Activated naive CD4-positive, alpha-beta T cell treated with anti-CD3 and anti-CD28 coated beads, Interleukin-2, amount 10 ng/mL, durations not matched to agents 7 days and 5 days (primary cell): ENCODE measurements around the gene CHCHD4.
A peak's percentile ranks its signal among the peaks of the same experiment; 100 is the strongest.

ENCODE experiments used
- CTCF ChIA-PET: fragments of 350-600 bp; sonication (Branson Sonifier 250); formaldehyde crosslinking; loops from one replicate; lab custom pipeline; 2021; ENCODE audit warnings: antibody characterized with exemption; lab: Charles Lee
- DNase-seq: peaks from one replicate; pipeline ENCODE4 v3.0.0-alpha.2; 2020
- H3K27ac Mint-ChIP-seq: one replicate; pipeline ENCODE4 v1.8.0; 2021; ENCODE audit warnings: mild to moderate bottlenecking, moderate library complexity, mixed read lengths
- H3K27me3 Mint-ChIP-seq: one replicate; pipeline ENCODE4 v1.8.0; 2021; ENCODE audit warnings: mild to moderate bottlenecking, mixed read lengths
- H3K36me3 Mint-ChIP-seq: one replicate; pipeline ENCODE4 v1.8.0; 2021; ENCODE audit warnings: mixed read lengths
- H3K4me1 Mint-ChIP-seq: one replicate; pipeline ENCODE4 v1.8.0; 2021; ENCODE audit warnings: mixed read lengths
- H3K4me3 Mint-ChIP-seq: one replicate; pipeline ENCODE4 v1.8.0; 2021; ENCODE audit warnings: mild to moderate bottlenecking, moderate library complexity, mixed read lengths
- H3K9me3 Mint-ChIP-seq: one replicate; pipeline ENCODE4 v1.8.0; 2021; ENCODE audit warnings: mixed read lengths

CHCHD4 gene

GRCh38 chr3:14154895-14155440, 30.3 kb upstream of the CHCHD4 start:
- H3K4me1 Mint-ChIP-seq: peaks cover 9% of the 10 kb centered on the region
- peaks cover 54% of the 10 kb centered on the region for H3K36me3 Mint-ChIP-seq
- no peak overlapping the region for H3K4me3 Mint-ChIP-seq
- no peaks in the 10 kb centered on the region for H3K27me3 Mint-ChIP-seq
- no peak overlapping the region for H3K27ac Mint-ChIP-seq
- H3K9me3 Mint-ChIP-seq: no peaks in the 10 kb centered on the region
- CTCF ChIA-PET: interaction anchor here (1.3 kb wide), 1 partner anchor 49 kb away, joined by 3 read pairs; no protein-coding TSS in a partner anchor
- DNase-seq: peak; percentile 14

DNA sequence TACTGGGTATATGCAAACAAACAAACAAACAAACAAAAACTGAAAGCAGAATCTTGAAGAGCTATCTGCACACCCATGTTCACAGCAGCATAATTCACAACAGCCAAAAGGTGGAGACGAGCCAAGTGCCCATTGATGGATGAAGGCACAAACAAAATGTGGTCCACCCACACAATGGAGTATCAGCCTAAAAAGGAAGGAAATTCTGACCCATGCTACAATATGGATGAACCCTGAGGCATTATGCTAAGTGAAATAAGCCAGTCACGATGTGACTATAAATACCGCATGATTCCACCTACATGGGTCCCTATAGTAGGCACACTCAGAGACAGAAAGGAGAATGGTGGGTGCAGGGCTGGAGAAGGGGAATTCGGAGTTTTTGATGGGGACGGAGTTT, 29.6 kb upstream of the CHCHD4 start:
- H3K36me3 Mint-ChIP-seq: peaks cover 51% of the 10 kb centered on the region
- CTCF ChIA-PET: interaction anchor here (1.0 to 1.3 kb wide), 2 partner anchors 8 to 49 kb away, joined by 3 read pairs; no protein-coding TSS in a partner anchor

GRCh38 chr3:14153663-14154062, 29.0 kb upstream of the CHCHD4 start:
- CTCF ChIA-PET: interaction anchor here (1.0 to 1.5 kb wide), 4 partner anchors 8 to 257 kb away, joined by 3 to 5 read pairs (median 3); partner anchors contain the start of genes LSM3 and XPC
- Mint-ChIP-seq H3K4me1 (peaks cover 9% of the 10 kb centered on the region), H3K27me3 (no peaks in the 10 kb centered on the region), H3K36me3 (peaks cover 45% of the 10 kb centered on the region), H3K27ac (no peak overlapping the region), H3K9me3 (no peaks in the 10 kb centered on the region), H3K4me3 (no peak overlapping the region)
- DNase-seq: no peak

More for the DNA sequence above, 29.6 kb upstream of the CHCHD4 start:
- no peaks in the 10 kb centered on the region for H3K9me3 Mint-ChIP-seq
- H3K4me1 Mint-ChIP-seq: peaks cover 9% of the 10 kb centered on the region
- DNase-seq: no peak
- no peak overlapping the region for H3K27ac Mint-ChIP-seq
- H3K27me3 Mint-ChIP-seq: no peaks in the 10 kb centered on the region
- H3K4me3 Mint-ChIP-seq: no peak overlapping the region

GRCh38 chr3:14152963-14153355, 28.3 kb upstream of the CHCHD4 start:
- Mint-ChIP-seq H3K36me3 (peaks cover 40% of the 10 kb centered on the region), H3K27me3 (no peaks in the 10 kb centered on the region), H3K4me1 (peaks cover 9% of the 10 kb centered on the region), H3K9me3 (no peaks in the 10 kb centered on the region), H3K4me3 (no peak overlapping the region), H3K27ac (no peak overlapping the region)
- no peak for DNase-seq
- CTCF ChIA-PET: interaction anchor here (0.8 to 1.5 kb wide), 4 partner anchors 26 to 262 kb away, joined by 3 to 5 read pairs (median 3); partner anchors contain the start of genes LSM3 and XPC

- Mint-ChIP-seq H3K4me3 (no peak overlapping the region), H3K9me3 (no peaks in the 10 kb centered on the region), H3K27me3 (no peaks in the 10 kb centered on the region), H3K36me3 (peaks cover 42% of the 10 kb centered on the region), H3K4me1 (peaks cover 9% of the 10 kb centered on the region), H3K27ac (no peak overlapping the region)
- DNase-seq: peak; percentile 48
- CTCF ChIA-PET: interaction anchor here (0.8 to 1.9 kb wide), 6 partner anchors 9 to 262 kb away, joined by 3 to 8 read pairs (median 3); partner anchors contain the start of genes LSM3 and XPC
These were observed 27.7 kb upstream of the CHCHD4 start for GRCh38 chr3:14152233-14152962.

- CTCF ChIA-PET: interaction anchor here (1.2 to 1.9 kb wide), 2 partner anchors 10 to 24 kb away, joined by 3 to 8 read pairs; no protein-coding TSS in a partner anchor
- Mint-ChIP-seq H3K27me3 (no peaks in the 10 kb centered on the region), H3K36me3 (peaks cover 45% of the 10 kb centered on the region), H3K4me3 (no peak overlapping the region), H3K4me1 (peaks cover 3% of the 10 kb centered on the region), H3K9me3 (no peaks in the 10 kb centered on the region), H3K27ac (no peak overlapping the region)
- DNase-seq: no peak
These were observed 26.9 kb upstream of the CHCHD4 start for GRCh38 chr3:14151471-14152083.

GRCh38 chr3:14150491-14151230, 26.0 kb upstream of the CHCHD4 start:
- Mint-ChIP-seq H3K4me1 (peaks cover 2% of the 10 kb centered on the region), H3K27ac (peak overlapping the region; percentile 29)

DNA sequence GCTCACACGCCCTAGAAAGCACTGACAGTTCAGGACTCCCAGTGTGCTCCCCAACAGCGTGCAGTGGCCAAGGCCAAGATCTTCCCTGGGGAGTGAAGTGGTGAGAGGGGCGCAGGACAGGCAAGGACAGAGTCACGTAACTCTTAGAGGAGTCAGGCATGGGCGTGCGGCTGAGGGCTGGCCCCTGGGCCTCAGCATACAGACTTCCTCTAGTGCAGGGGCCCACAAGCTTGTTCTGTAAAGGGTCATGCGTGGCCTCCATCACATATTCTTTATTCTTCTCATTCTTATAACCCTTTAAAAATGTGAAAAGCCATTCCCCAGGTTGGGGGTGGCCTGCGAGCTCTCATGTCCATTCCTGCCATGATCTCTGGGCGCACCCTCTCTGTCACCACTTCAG, 25.4 kb upstream of the CHCHD4 start:
- DNase-seq: peak; percentile 14
- CTCF ChIA-PET: interaction anchor here (0.8 to 1.1 kb wide), 2 partner anchors 9 to 18 kb away, joined by 3 to 4 read pairs; no protein-coding TSS in a partner anchor
- Mint-ChIP-seq H3K27me3 (no peaks in the 10 kb centered on the region), H3K4me1 (peaks cover 6% of the 10 kb centered on the region), H3K27ac (peak overlapping the region; percentile 1), H3K9me3 (no peaks in the 10 kb centered on the region), H3K36me3 (peaks cover 47% of the 10 kb centered on the region), H3K4me3 (no peak overlapping the region)

More at GRCh38 chr3:14150491-14151230, 26.0 kb upstream of the CHCHD4 start:
- DNase-seq: no peak
- Mint-ChIP-seq H3K4me3 (no peak overlapping the region), H3K36me3 (peaks cover 44% of the 10 kb centered on the region), H3K9me3 (no peaks in the 10 kb centered on the region), H3K27me3 (no peaks in the 10 kb centered on the region)
- CTCF ChIA-PET: interaction anchor here (0.8 to 1.9 kb wide), 3 partner anchors 8 to 18 kb away, joined by 3 to 8 read pairs (median 4); no protein-coding TSS in a partner anchor

- peak; percentile 18 for DNase-seq
- Mint-ChIP-seq H3K27ac (no peak overlapping the region), H3K4me1 (peaks cover 22% of the 10 kb centered on the region), H3K4me3 (no peak overlapping the region), H3K9me3 (no peaks in the 10 kb centered on the region), H3K27me3 (no peaks in the 10 kb centered on the region), H3K36me3 (peaks cover 39% of the 10 kb centered on the region)
- CTCF ChIA-PET: interaction anchor here (0.8 kb wide), 1 partner anchor 23 kb away, joined by 4 read pairs; no protein-coding TSS in a partner anchor
These were observed 23.6 kb upstream of the CHCHD4 start for GRCh38 chr3:14148041-14148985.

GRCh38 chr3:14147617-14148016, 22.9 kb upstream of the CHCHD4 start:
- CTCF ChIA-PET: interaction anchor here (0.8 kb wide), 1 partner anchor 22 kb away, joined by 4 read pairs; no protein-coding TSS in a partner anchor
- Mint-ChIP-seq H3K36me3 (peaks cover 38% of the 10 kb centered on the region), H3K9me3 (no peaks in the 10 kb centered on the region), H3K4me1 (peaks cover 29% of the 10 kb centered on the region), H3K27ac (no peak overlapping the region), H3K4me3 (no peak overlapping the region), H3K27me3 (no peaks in the 10 kb centered on the region)
- DNase-seq: peak; percentile 10

GRCh38 chr3:14147066-14147435, 22.4 kb upstream of the CHCHD4 start:
- Mint-ChIP-seq H3K36me3 (peaks cover 40% of the 10 kb centered on the region), H3K9me3 (no peaks in the 10 kb centered on the region), H3K27me3 (no peaks in the 10 kb centered on the region), H3K4me3 (no peak overlapping the region), H3K4me1 (peaks cover 34% of the 10 kb centered on the region), H3K27ac (no peak overlapping the region)
- CTCF ChIA-PET: interaction anchor here (4.9 kb wide), 1 partner anchor 22 kb away, joined by 22 read pairs; the partner anchor contains the start of genes CHCHD4 and TMEM43
- no peak for DNase-seq

- DNase-seq: peak; percentile 17
- peaks cover 40% of the 10 kb centered on the region for H3K4me1 Mint-ChIP-seq
- no peaks in the 10 kb centered on the region for H3K27me3 Mint-ChIP-seq
- H3K36me3 Mint-ChIP-seq: peaks cover 45% of the 10 kb centered on the region
- CTCF ChIA-PET: interaction anchor here (4.9 kb wide), 1 partner anchor 21 kb away, joined by 22 read pairs; the partner anchor contains the start of genes CHCHD4 and TMEM43
- H3K4me3 Mint-ChIP-seq: no peak overlapping the region
- H3K27ac Mint-ChIP-seq: no peak overlapping the region
- H3K9me3 Mint-ChIP-seq: no peaks in the 10 kb centered on the region
These were observed 21.9 kb upstream of the CHCHD4 start for GRCh38 chr3:14146381-14147065.
